WERI-Rb-1 (cell line): ENCODE data around the gene AGBL1.

Experiments
- DNase-seq: peaks from one replicate; pipeline ENCODE4 v3.0.0-alpha.2; 2020
- H3K27ac ChIP-seq: fragments of 250-450 bp; sonication (Bioruptor Pico); 2 replicates; pipeline ENCODE4 v1.5.1; 2020; ENCODE audit warnings: mild to moderate bottlenecking, moderate library complexity
- H3K27me3 ChIP-seq: fragments of 250-450 bp; sonication (Bioruptor Pico); 2 replicates; pipeline ENCODE4 v1.5.1; 2021; ENCODE audit warnings: mild to moderate bottlenecking, low read depth, moderate library complexity; ENCODE audit not compliant: insufficient read depth, severe bottlenecking
- H3K36me3 ChIP-seq: fragments of 250-450 bp; sonication (Bioruptor Pico); 2 replicates; pipeline ENCODE4 v1.5.1; 2020; ENCODE audit warnings: mild to moderate bottlenecking, moderate library complexity
- H3K4me3 ChIP-seq: 2 replicates; pipeline ENCODE4 v1.5.1; 2011; ENCODE audit warnings: low read depth, mild to moderate bottlenecking, control low read depth, low read length
- H3K9me3 ChIP-seq: fragments of 250-450 bp; sonication (Bioruptor Pico); 2 replicates; pipeline ENCODE4 v1.5.1; 2021; ENCODE audit warnings: mild to moderate bottlenecking, moderate library complexity; ENCODE audit not compliant: severe bottlenecking
- TF ChIP-seq, protein P1 (sequence below): IDR thresholded peaks from 2 replicates; pipeline ENCODE4 v1.5.1; 2011; ENCODE audit warnings: low read depth, mild to moderate bottlenecking, control low read depth, inconsistent platforms, low read length

AGBL1 gene

DNA sequence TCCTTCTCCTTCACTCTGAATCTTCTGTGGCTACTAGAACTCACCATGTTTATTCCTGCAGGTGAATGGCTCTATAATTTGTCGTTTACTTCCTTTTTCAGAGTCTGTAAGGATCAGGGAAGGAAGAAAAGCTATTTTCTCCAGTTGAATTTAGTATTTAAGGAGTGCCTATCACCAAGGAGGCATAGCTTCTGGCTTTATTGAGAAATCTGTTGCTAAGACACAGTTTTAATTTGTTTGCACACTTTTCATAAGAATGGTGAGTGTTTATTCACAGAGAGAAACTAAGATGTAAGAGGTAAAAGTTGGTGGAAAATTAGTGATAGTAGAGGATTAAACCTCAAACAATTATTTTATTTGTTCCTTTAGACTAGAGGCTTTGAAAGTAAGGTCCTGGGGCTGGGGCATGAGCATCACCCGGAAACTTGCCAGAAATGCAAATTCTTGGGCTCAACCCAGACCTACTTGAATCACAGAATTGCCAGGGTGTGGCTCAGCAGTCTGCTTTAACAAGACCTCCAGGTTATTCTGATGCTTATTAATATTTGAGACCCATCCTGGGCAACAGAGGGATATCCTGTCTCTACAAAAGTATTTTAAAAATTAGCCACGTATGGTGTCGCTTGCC, 461.3 kb downstream of the AGBL1 start:
- DNase-seq: no peak
- Histone ChIP-seq H3K4me3 (no peak overlapping the region), H3K27me3 (peaks cover 39% of the 10 kb centered on the region), H3K36me3 (no peaks in the 10 kb centered on the region), H3K27ac (no peak overlapping the region), H3K9me3 (no peaks in the 10 kb centered on the region)
- TF ChIP-seq, protein P1, sequence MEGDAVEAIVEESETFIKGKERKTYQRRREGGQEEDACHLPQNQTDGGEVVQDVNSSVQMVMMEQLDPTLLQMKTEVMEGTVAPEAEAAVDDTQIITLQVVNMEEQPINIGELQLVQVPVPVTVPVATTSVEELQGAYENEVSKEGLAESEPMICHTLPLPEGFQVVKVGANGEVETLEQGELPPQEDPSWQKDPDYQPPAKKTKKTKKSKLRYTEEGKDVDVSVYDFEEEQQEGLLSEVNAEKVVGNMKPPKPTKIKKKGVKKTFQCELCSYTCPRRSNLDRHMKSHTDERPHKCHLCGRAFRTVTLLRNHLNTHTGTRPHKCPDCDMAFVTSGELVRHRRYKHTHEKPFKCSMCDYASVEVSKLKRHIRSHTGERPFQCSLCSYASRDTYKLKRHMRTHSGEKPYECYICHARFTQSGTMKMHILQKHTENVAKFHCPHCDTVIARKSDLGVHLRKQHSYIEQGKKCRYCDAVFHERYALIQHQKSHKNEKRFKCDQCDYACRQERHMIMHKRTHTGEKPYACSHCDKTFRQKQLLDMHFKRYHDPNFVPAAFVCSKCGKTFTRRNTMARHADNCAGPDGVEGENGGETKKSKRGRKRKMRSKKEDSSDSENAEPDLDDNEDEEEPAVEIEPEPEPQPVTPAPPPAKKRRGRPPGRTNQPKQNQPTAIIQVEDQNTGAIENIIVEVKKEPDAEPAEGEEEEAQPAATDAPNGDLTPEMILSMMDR: no peak

DNA sequence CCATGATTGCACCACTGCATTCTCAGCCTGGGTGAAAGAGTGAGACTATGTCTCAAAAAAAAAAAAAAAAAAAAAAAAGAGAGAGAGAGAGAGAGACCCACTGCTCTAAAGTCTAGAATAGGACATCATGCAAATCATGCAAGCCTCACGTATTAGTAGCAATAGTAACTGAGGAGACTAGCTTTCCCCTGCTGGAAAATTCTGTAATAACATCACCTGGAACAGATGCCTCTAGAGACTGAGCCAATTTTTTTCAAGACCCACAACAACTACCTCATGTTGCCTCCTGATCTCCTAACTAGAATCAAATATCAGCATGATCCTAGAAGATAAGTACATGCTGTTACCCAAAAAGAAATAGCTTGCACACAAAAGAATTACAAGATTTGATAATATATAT, 461.9 kb downstream of the AGBL1 start:
- no peak overlapping the region for H3K27ac ChIP-seq
- TF ChIP-seq, protein P1: no peak

DNA sequence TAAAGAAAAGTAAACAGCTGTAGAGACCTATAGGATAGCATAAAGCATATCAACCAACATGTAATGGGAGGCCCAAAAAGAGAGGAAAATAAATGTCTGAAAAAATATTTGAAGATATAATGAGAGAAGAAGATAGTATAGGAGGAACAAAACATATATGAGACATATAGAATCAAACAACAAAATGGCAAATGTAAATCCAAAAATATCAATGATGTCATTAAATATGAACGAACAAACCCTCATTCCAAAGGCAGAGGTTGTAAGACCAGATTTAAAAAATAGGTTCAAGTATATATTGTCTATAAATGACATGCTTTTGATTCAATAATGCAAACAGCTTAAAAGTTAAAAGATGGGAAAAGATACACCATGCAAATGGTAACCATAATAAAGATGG, 470.4 kb downstream of the AGBL1 start:
- no peak for DNase-seq
- Histone ChIP-seq H3K9me3 (no peaks in the 10 kb centered on the region), H3K36me3 (no peaks in the 10 kb centered on the region), H3K27ac (no peak overlapping the region), H3K4me3 (no peak overlapping the region), H3K27me3 (peaks cover 37% of the 10 kb centered on the region)
- TF ChIP-seq, protein P1: no peak

More for the DNA sequence above, 461.9 kb downstream of the AGBL1 start:
- Histone ChIP-seq H3K36me3 (no peaks in the 10 kb centered on the region), H3K9me3 (no peaks in the 10 kb centered on the region), H3K4me3 (no peak overlapping the region), H3K27me3 (peaks cover 43% of the 10 kb centered on the region)
- DNase-seq: no peak

DNA sequence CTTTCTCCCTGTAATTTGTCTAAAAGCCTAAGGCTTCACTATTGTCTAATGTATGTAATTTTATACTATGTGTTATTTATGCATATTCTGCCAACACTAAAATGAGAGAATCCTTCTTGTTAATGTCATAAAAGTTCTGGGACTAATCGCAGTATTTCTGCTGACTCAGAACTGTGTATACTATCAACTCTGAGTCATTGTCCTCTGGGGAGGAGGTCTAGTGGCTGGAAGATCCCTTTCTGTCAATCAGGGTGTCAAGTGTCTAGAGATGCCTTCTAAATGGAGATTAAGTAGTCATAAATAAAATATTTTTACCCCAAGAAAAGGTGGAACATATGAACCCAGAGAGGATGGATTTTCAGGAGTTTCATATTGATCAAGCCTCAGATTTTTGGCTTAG, 473.4 kb downstream of the AGBL1 start:
- TF ChIP-seq, protein P1: no peak
- no peak overlapping the region for H3K4me3 ChIP-seq
- H3K36me3 ChIP-seq: no peaks in the 10 kb centered on the region
- H3K27me3 ChIP-seq: peaks cover 29% of the 10 kb centered on the region
- H3K27ac ChIP-seq: no peak overlapping the region
- DNase-seq: no peak
- no peaks in the 10 kb centered on the region for H3K9me3 ChIP-seq

DNA sequence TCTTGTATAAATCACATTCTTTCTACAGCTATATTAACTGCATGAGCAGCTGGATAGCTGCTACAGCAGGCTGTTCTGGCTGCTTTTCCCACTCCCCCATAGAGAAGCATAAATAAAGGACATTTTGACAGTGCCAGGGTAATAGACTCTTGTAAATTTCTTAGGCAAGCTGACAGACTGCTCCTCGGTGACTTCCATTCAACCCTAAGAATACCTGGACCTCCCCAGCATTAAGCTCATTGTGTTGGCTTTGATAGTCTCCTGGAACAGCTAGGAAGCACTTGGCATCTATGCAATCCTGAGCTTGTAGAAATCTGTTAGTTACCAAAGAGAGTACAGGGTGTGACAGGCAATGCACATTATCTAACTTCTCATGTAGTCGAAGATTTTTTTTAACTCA, 475.4 kb downstream of the AGBL1 start:
- Histone ChIP-seq H3K4me3 (no peak overlapping the region), H3K9me3 (no peaks in the 10 kb centered on the region), H3K27ac (no peak overlapping the region), H3K36me3 (no peaks in the 10 kb centered on the region), H3K27me3 (peaks cover 27% of the 10 kb centered on the region)
- DNase-seq: no peak
- TF ChIP-seq, protein P1: no peak

DNA sequence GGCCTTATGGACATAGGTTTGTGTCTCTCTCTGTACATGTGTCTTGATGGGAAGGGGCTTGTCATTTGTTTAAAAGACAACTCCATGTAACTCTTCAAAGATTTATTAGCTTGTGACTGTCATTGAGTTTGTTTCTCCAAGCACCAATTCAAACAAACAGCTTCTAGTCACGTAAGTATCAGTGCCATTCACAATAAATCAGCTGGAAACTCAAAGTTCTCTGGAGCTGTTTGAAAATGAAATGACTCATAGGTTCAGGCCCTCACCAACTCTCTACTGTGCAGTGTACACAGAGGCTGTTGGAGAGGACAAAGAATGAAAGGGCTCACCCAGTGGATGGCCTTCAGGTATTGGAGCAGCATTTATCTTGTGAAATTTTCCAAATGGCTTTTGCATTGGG, 476.3 kb downstream of the AGBL1 start:
- DNase-seq: no peak
- Histone ChIP-seq H3K4me3 (no peak overlapping the region), H3K36me3 (no peaks in the 10 kb centered on the region), H3K27me3 (peaks cover 27% of the 10 kb centered on the region), H3K27ac (no peak overlapping the region), H3K9me3 (no peaks in the 10 kb centered on the region)
- TF ChIP-seq, protein P1: no peak
